Measurements from ENCODE around the gene OSBPL7.

Gene OSBPL7

GRCh38 chr17:47821424-47822391 is at the start of gene OSBPL7:
Gene OSBPL7 (minus strand): TSS chr17:47821794. CDS start chr17:47820278, 1,516 bp downstream.
- no peaks in the 10 kb centered on the region for H3K27me3 ChIP-seq (replicated peaks; ENCODE audit: control insufficient read depth, insufficient read depth, low read length)
- H3K9me3 ChIP-seq (ENCODE audit: control insufficient read depth, low read length): no peaks in the 10 kb centered on the region
- DNase-seq (ENCODE audit: low read depth): peak; percentile 84
- H3K36me3 ChIP-seq (ENCODE audit: control insufficient read depth, insufficient read depth, low read length, severe bottlenecking): peaks cover 31% of the 10 kb centered on the region
- peak within 1 kb of the TSS; percentile 66 for H3K9ac ChIP-seq (ENCODE audit: low read length)
- peak within 1 kb of the TSS; percentile 79 for H3K4me3 ChIP-seq (ENCODE audit: low read length)
- H3K4me1 ChIP-seq (ENCODE audit: control insufficient read depth, insufficient read depth, low read length): peaks cover 13% of the 10 kb centered on the region

DNA sequence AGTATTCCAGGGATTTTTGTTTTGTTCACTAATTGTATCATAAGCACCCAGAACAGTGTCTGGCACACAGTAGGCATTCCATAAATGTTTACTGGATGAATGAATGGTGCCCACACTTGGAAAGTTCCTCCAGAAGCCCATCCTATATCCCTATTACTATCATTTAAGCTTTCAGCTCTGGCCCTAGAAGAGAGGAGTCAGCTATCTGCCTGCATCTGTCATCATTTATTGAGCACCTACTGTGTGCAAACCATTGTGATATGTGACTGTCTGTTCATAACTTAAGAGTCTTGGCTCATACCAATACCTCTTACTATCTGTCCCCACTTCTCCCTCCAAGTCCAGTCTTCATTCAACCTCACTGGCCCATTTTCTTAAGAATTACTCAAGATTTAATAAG is 49.5 kb upstream of the OSBPL7 start:
- H3K27me3 ChIP-seq (replicated peaks; ENCODE audit: control insufficient read depth, insufficient read depth, low read length): peaks cover 28% of the 10 kb centered on the region
- no peak for DNase-seq (ENCODE audit: low read depth)
- H3K4me1 ChIP-seq (ENCODE audit: control insufficient read depth, insufficient read depth, low read length): peaks cover 22% of the 10 kb centered on the region
- H3K9me3 ChIP-seq (ENCODE audit: control insufficient read depth, low read length): no peaks in the 10 kb centered on the region
- no peaks in the 10 kb centered on the region for H3K36me3 ChIP-seq (ENCODE audit: control insufficient read depth, insufficient read depth, low read length, severe bottlenecking)
- no peak overlapping the region for H3K9ac ChIP-seq (ENCODE audit: low read length)
- no peak overlapping the region for H3K4me3 ChIP-seq (ENCODE audit: low read length)

DNA sequence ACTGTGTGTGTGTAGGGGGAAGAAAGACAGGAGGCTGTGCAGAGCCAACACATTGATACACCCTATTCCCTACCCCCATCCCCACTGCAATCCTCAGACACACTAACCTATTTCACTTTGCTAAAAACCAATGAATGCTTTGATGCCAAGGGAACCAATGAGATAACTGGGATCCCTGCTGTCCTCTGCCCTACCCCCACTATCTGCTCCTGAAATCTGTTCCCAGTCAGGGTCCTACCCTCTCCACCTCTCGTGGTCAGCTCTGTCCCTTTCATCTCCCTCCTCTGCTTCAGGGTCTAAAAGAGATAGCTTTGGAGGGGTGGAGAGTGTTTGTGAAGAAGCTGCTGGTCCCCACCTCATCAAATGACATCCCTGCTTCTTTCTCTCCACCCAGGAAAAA is 48.5 kb upstream of the OSBPL7 start:
- Histone ChIP-seq H3K4me1 (ENCODE audit: control insufficient read depth, insufficient read depth, low read length) (peaks cover 14% of the 10 kb centered on the region), H3K9ac (ENCODE audit: low read length) (no peak overlapping the region), H3K4me3 (ENCODE audit: low read length) (no peak overlapping the region), H3K36me3 (ENCODE audit: control insufficient read depth, insufficient read depth, low read length, severe bottlenecking) (no peaks in the 10 kb centered on the region), H3K27me3 (replicated peaks; ENCODE audit: control insufficient read depth, insufficient read depth, low read length) (peaks cover 28% of the 10 kb centered on the region), H3K9me3 (ENCODE audit: control insufficient read depth, low read length) (no peaks in the 10 kb centered on the region)
- DNase-seq (ENCODE audit: low read depth): no peak

DNA sequence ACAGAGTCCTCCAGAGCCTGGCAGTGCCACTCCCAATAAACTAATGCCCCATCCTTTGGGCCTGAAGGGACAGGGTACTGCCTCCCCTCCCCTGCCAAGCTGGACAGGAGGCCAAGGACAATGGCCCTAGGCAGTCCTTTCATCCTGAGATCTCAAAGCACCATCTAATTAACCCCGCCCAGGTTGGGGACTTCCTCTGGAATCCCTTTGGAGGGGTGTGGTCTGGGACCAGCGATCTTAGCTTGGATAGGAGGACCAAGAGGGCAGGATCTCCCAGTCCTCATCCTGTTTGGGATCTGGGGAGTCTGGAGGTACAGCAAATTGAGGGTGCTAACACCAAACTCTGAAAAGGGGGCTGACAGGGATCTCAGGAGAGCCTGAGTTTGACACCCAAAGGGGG is 47.5 kb upstream of the OSBPL7 start:
- H3K4me1 ChIP-seq (ENCODE audit: control insufficient read depth, insufficient read depth, low read length): peaks cover 15% of the 10 kb centered on the region
- H3K4me3 ChIP-seq (ENCODE audit: low read length): no peak overlapping the region
- H3K27me3 ChIP-seq (replicated peaks; ENCODE audit: control insufficient read depth, insufficient read depth, low read length): peaks cover 24% of the 10 kb centered on the region
- H3K9me3 ChIP-seq (ENCODE audit: control insufficient read depth, low read length): no peaks in the 10 kb centered on the region
- no peaks in the 10 kb centered on the region for H3K36me3 ChIP-seq (ENCODE audit: control insufficient read depth, insufficient read depth, low read length, severe bottlenecking)
- no peak overlapping the region for H3K9ac ChIP-seq (ENCODE audit: low read length)
- no peak for DNase-seq (ENCODE audit: low read depth)

GRCh38 chr17:47867813-47868533 is 46.4 kb upstream of the OSBPL7 start:
- Histone ChIP-seq H3K9ac (ENCODE audit: low read length) (no peak overlapping the region), H3K9me3 (ENCODE audit: control insufficient read depth, low read length) (no peaks in the 10 kb centered on the region), H3K36me3 (ENCODE audit: control insufficient read depth, insufficient read depth, low read length, severe bottlenecking) (no peaks in the 10 kb centered on the region), H3K27me3 (replicated peaks; ENCODE audit: control insufficient read depth, insufficient read depth, low read length) (peaks cover 24% of the 10 kb centered on the region), H3K4me3 (ENCODE audit: low read length) (no peak overlapping the region), H3K4me1 (ENCODE audit: control insufficient read depth, insufficient read depth, low read length) (peaks cover 19% of the 10 kb centered on the region)
- no peak for DNase-seq (ENCODE audit: low read depth)

- no peaks in the 10 kb centered on the region for H3K9me3 ChIP-seq (ENCODE audit: control insufficient read depth, low read length)
- H3K27me3 ChIP-seq (replicated peaks; ENCODE audit: control insufficient read depth, insufficient read depth, low read length): peaks cover 24% of the 10 kb centered on the region
- DNase-seq (ENCODE audit: low read depth): no peak
- no peak overlapping the region for H3K9ac ChIP-seq (ENCODE audit: low read length)
- H3K36me3 ChIP-seq (ENCODE audit: control insufficient read depth, insufficient read depth, low read length, severe bottlenecking): no peaks in the 10 kb centered on the region
- no peak overlapping the region for H3K4me3 ChIP-seq (ENCODE audit: low read length)
- peaks cover 17% of the 10 kb centered on the region for H3K4me1 ChIP-seq (ENCODE audit: control insufficient read depth, insufficient read depth, low read length)
Measured at GRCh38 chr17:47866941-47867340, 45.3 kb upstream of the OSBPL7 start.

DNA sequence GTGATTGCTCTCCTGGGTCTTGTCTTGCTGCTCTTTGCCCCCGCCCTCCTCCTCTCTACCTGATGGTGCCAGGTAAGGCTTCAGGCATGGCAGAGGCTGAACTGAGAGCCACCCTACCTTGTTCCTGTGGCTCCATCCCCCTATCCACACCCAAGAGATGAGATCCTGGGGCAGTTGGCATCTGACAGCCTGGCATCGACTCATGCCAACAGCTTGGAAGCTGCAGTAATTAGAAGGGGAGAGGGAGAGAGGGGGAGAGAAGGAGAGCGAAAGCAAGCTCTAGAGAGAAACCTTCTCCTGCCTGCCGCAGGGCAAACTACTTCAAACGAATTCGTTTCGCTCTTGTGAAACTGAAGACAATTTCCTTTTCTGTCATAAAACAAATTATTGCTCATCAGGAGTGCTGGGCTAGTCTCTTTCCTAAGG is 43.2 kb upstream of the OSBPL7 start:
- Histone ChIP-seq H3K9ac (ENCODE audit: low read length) (peak overlapping the region; percentile 19), H3K27me3 (replicated peaks; ENCODE audit: control insufficient read depth, insufficient read depth, low read length) (peaks cover 18% of the 10 kb centered on the region), H3K9me3 (ENCODE audit: control insufficient read depth, low read length) (no peaks in the 10 kb centered on the region), H3K4me3 (ENCODE audit: low read length) (no peak overlapping the region), H3K4me1 (ENCODE audit: control insufficient read depth, insufficient read depth, low read length) (peaks cover 17% of the 10 kb centered on the region), H3K36me3 (ENCODE audit: control insufficient read depth, insufficient read depth, low read length, severe bottlenecking) (no peaks in the 10 kb centered on the region)
- DNase-seq (ENCODE audit: low read depth): no peak

GRCh38 chr17:47862621-47863440 is 41.2 kb upstream of the OSBPL7 start:
- Histone ChIP-seq H3K36me3 (ENCODE audit: control insufficient read depth, insufficient read depth, low read length, severe bottlenecking) (no peaks in the 10 kb centered on the region), H3K9me3 (ENCODE audit: control insufficient read depth, low read length) (no peaks in the 10 kb centered on the region), H3K4me1 (ENCODE audit: control insufficient read depth, insufficient read depth, low read length) (peaks cover 17% of the 10 kb centered on the region)

GRCh38 chr17:47860386-47860785 is 38.8 kb upstream of the OSBPL7 start:
- H3K4me1 ChIP-seq (ENCODE audit: control insufficient read depth, insufficient read depth, low read length): peaks cover 17% of the 10 kb centered on the region
- H3K36me3 ChIP-seq (ENCODE audit: control insufficient read depth, insufficient read depth, low read length, severe bottlenecking): no peaks in the 10 kb centered on the region
- peaks cover 29% of the 10 kb centered on the region for H3K27me3 ChIP-seq (replicated peaks; ENCODE audit: control insufficient read depth, insufficient read depth, low read length)
- no peak for DNase-seq (ENCODE audit: low read depth)
- H3K9me3 ChIP-seq (ENCODE audit: control insufficient read depth, low read length): no peaks in the 10 kb centered on the region
- no peak overlapping the region for H3K9ac ChIP-seq (ENCODE audit: low read length)
- H3K4me3 ChIP-seq (ENCODE audit: low read length): no peak overlapping the region

More at GRCh38 chr17:47862621-47863440, 41.2 kb upstream of the OSBPL7 start:
- Histone ChIP-seq H3K27me3 (replicated peaks; ENCODE audit: control insufficient read depth, insufficient read depth, low read length) (peaks cover 8% of the 10 kb centered on the region), H3K9ac (ENCODE audit: low read length) (peak overlapping the region; percentile 30), H3K4me3 (ENCODE audit: low read length) (no peak overlapping the region)
- peak; percentile 59 for DNase-seq (ENCODE audit: low read depth)

- peaks cover 5% of the 10 kb centered on the region for H3K4me1 ChIP-seq (ENCODE audit: control insufficient read depth, insufficient read depth, low read length)
- H3K4me3 ChIP-seq (ENCODE audit: low read length): no peak overlapping the region
- no peaks in the 10 kb centered on the region for H3K36me3 ChIP-seq (ENCODE audit: control insufficient read depth, insufficient read depth, low read length, severe bottlenecking)
- H3K27me3 ChIP-seq (replicated peaks; ENCODE audit: control insufficient read depth, insufficient read depth, low read length): peaks cover 55% of the 10 kb centered on the region
- H3K9ac ChIP-seq (ENCODE audit: low read length): no peak overlapping the region
- DNase-seq (ENCODE audit: low read depth): no peak
- no peaks in the 10 kb centered on the region for H3K9me3 ChIP-seq (ENCODE audit: control insufficient read depth, low read length)
Measured at GRCh38 chr17:47857551-47858455, 36.2 kb upstream of the OSBPL7 start.

All from adipocyte (in vitro differentiated cells).